Activated CD4-positive, alpha-beta memory T cell treated with anti-CD3 and anti-CD28 coated beads, Interleukin-2, amount 10 ng/mL, durations not matched to agents 7 days and 5 days (primary cell): Measurements from ENCODE around the gene CHCHD6. TPM values are rescaled to one million over a fixed set of nuclear protein-coding genes. Genes with fewer than 3 reads are reported as not detected.

ENCODE experiments used
- CTCF ChIA-PET: fragments of 350-600 bp; sonication (Branson Sonifier 250); formaldehyde crosslinking; loops from one replicate; lab custom pipeline; 2021; ENCODE audit warnings: antibody characterized with exemption, inconsistent platforms; lab: Charles Lee
- POLR2A ChIA-PET: fragments of 350-600 bp; sonication (Branson Sonifier 250); formaldehyde crosslinking; loops from one replicate; lab custom pipeline; 2021; ENCODE audit warnings: antibody characterized with exemption; lab: Charles Lee
- DNase-seq: peaks from one replicate; pipeline ENCODE4 v3.0.0-alpha.2; 2020
- H3K27ac Mint-ChIP-seq: one replicate; pipeline ENCODE4 v1.8.0; 2021; ENCODE audit warnings: mild to moderate bottlenecking, mixed read lengths
- H3K27me3 Mint-ChIP-seq: one replicate; pipeline ENCODE4 v1.8.0; 2021; ENCODE audit warnings: mixed read lengths
- H3K36me3 Mint-ChIP-seq: one replicate; pipeline ENCODE4 v1.8.0; 2021; ENCODE audit warnings: low read depth, mixed read lengths
- H3K4me1 Mint-ChIP-seq: one replicate; pipeline ENCODE4 v1.8.0; 2021; ENCODE audit warnings: mixed read lengths
- H3K4me3 Mint-ChIP-seq: one replicate; pipeline ENCODE4 v1.8.0; 2021; ENCODE audit warnings: mild to moderate bottlenecking, mixed read lengths
- H3K9me3 Mint-ChIP-seq: one replicate; pipeline ENCODE4 v1.8.0; 2021; ENCODE audit warnings: mixed read lengths
- total RNA-seq, 2 experiments: library from RNA; stranded (reverse); gene quantifications; one replicate each; pipeline ENCODE4 v1.2.3, GENCODE V29; 2021

Gene CHCHD6
- total RNA-seq, 2 experiments from 2014 or later = 4.0 to 4.1 TPM

GRCh38 chr3:126999383-126999782 is 295.3 kb downstream of the CHCHD6 start:
- CTCF ChIA-PET = no interaction called here
- DNase-seq = no peak
- no peak overlapping the region for H3K4me3 Mint-ChIP-seq
- H3K27ac Mint-ChIP-seq = no peak overlapping the region
- POLR2A ChIA-PET = no interaction called here
- H3K9me3 Mint-ChIP-seq = no peaks in the 10 kb centered on the region
- no peaks in the 10 kb centered on the region for H3K36me3 Mint-ChIP-seq
- no peaks in the 10 kb centered on the region for H3K27me3 Mint-ChIP-seq
- H3K4me1 Mint-ChIP-seq = no peaks in the 10 kb centered on the region

GRCh38 chr3:127000119-127000518 is 296.1 kb downstream of the CHCHD6 start:
- H3K4me3 Mint-ChIP-seq = no peak overlapping the region
- H3K27ac Mint-ChIP-seq = no peak overlapping the region
- no peaks in the 10 kb centered on the region for H3K36me3 Mint-ChIP-seq
- no peaks in the 10 kb centered on the region for H3K27me3 Mint-ChIP-seq
- ChIA-PET CTCF (no interaction called here), POLR2A (no interaction called here)
- no peaks in the 10 kb centered on the region for H3K9me3 Mint-ChIP-seq
- no peaks in the 10 kb centered on the region for H3K4me1 Mint-ChIP-seq
- no peak for DNase-seq

DNA sequence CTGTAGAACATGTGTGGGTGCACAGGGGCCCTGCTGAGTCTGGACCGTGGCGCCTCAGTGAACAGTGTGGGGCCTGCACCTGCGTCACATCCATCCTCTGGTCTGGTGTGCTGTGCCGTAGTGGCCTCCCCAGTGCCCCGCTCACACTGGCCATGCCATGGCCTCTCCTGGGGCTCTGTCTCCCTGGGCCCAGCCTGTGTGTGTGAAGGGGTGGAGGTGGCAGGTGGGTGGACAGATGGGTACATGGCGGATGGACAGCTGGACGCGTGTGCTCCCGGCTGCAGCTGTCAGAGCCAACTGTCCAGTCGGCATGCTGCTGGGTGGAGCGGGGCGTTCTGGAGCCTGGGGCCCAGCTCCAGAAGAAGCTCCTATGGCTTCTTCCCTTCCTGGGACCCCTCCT is 296.7 kb downstream of the CHCHD6 start:
- H3K27ac Mint-ChIP-seq = no peak overlapping the region
- POLR2A ChIA-PET = no interaction called here
- no peaks in the 10 kb centered on the region for H3K36me3 Mint-ChIP-seq
- no peaks in the 10 kb centered on the region for H3K27me3 Mint-ChIP-seq
- no peaks in the 10 kb centered on the region for H3K9me3 Mint-ChIP-seq
- no peak for DNase-seq
- CTCF ChIA-PET = no interaction called here
- no peaks in the 10 kb centered on the region for H3K4me1 Mint-ChIP-seq
- no peak overlapping the region for H3K4me3 Mint-ChIP-seq

- DNase-seq = no peak
- Mint-ChIP-seq H3K27me3 (no peaks in the 10 kb centered on the region), H3K27ac (no peak overlapping the region), H3K4me1 (no peaks in the 10 kb centered on the region), H3K9me3 (no peaks in the 10 kb centered on the region), H3K36me3 (no peaks in the 10 kb centered on the region), H3K4me3 (no peak overlapping the region)
- POLR2A ChIA-PET = no interaction called here
- CTCF ChIA-PET = no interaction called here
These were observed 297.6 kb downstream of the CHCHD6 start for GRCh38 chr3:127001486-127002194.

DNA sequence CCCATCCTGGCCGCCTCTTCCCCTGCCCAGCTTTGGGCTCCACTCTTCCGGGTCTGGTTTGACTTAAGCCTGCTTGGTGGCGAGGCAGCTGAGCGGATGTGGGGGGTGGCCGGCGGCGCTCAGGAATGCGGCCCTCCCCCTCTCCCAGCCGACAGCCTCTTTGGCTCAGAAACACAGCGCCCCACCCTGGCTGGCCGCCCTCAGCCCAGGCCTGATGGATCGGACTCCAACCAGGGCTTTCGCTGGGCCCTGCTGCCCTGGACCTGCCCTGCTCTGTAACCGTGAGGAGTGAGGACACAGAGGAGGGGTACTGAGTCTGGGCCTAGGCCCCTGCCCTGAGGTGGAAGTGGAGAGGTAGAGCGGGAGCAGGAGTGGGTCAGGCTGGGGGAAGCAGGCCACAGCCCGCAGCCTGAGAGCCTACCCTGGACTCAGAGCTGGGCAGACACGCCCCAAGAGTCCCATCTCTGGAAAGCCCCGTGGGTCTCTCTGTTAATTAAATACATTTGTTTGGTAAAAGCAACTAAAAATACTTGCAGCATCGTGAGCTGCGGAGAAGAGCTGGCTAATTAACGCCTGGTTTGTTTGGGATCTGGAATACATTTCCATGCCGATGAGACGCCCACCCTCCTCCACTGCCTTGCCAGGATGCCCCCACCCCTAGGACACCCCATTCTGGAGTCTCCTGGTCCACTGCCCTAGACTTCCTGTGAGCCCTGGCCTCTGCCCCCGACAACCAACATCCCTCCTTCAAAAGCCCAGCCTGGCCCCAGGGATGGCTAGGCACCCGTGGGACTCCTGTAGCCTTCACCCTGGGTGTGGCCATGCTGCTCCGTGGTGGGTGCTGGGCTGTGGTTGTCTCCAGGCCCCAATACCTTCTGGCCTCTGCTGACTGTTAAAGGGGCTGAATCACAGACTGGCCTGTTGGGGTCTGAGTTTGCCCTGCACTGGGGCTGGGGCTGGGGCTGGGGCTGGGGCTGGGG is 298.4 kb downstream of the CHCHD6 start:
- Mint-ChIP-seq H3K36me3 (no peaks in the 10 kb centered on the region), H3K27ac (no peak overlapping the region), H3K9me3 (no peaks in the 10 kb centered on the region), H3K27me3 (no peaks in the 10 kb centered on the region), H3K4me1 (no peaks in the 10 kb centered on the region), H3K4me3 (no peak overlapping the region)
- ChIA-PET CTCF (no interaction called here), POLR2A (no interaction called here)
- no peak for DNase-seq

DNA sequence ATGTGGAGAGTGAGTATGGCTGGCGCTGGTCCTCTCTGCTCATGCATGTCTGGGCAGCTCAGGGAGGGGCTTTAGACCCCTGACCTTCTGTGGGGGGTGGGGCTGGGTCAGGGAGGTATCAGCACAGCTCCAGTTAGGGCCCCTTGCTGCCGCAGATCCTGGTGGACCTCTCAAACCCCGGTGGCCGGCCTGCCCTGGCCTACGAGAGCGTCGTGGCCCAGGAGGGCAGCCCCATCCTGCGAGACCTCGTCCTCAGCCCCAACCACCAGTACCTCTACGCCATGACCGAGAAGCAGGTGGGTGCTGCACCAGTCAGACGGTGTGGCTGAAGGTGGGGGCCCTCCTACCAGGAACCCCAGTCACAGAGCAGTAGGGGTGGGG is 299.1 kb downstream of the CHCHD6 start:
- H3K27ac Mint-ChIP-seq = no peak overlapping the region
- no peak for DNase-seq
- no peaks in the 10 kb centered on the region for H3K9me3 Mint-ChIP-seq
- H3K36me3 Mint-ChIP-seq = no peaks in the 10 kb centered on the region
- H3K4me1 Mint-ChIP-seq = no peaks in the 10 kb centered on the region
- ChIA-PET CTCF (no interaction called here), POLR2A (no interaction called here)
- no peak overlapping the region for H3K4me3 Mint-ChIP-seq
- H3K27me3 Mint-ChIP-seq = no peaks in the 10 kb centered on the region

DNA sequence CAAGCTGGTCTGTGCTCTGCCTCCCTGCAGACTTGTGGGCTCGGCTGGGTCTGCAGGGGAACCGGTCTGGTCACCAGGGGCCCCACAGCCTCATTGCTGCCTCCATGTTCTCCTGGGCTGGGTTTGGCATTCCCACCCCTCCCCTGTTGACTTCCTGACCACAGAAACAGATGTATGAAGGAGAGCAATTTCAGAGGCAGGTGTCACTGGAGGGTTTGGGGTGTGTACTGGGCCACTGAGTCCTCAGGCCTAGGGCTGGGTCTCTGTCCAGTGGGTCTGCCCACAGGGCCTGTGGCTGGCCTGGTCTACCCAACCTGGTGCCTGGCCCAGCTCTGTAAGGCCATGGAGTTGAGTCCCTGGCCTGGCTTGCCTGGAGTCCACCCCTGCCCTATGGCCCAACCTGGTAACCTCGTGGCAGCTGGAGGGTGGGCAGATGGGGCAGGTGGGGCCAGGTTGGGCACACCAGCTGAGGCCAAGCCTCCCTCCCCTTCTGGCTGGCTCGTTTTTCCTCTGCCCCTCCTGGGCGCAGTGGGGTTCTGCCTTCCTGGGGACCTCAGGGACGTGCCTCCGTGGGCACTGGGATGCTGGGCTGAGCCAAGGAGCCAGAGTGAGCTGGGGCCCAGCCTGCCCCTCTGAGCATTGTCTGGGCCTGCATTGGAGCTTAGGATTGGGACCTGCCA is 299.7 kb downstream of the CHCHD6 start:
- no peak for DNase-seq
- POLR2A ChIA-PET = no interaction called here
- Mint-ChIP-seq H3K27me3 (no peaks in the 10 kb centered on the region), H3K4me1 (no peaks in the 10 kb centered on the region), H3K4me3 (no peak overlapping the region), H3K27ac (no peak overlapping the region), H3K9me3 (no peaks in the 10 kb centered on the region), H3K36me3 (no peaks in the 10 kb centered on the region)
- CTCF ChIA-PET = no interaction called here

DNA sequence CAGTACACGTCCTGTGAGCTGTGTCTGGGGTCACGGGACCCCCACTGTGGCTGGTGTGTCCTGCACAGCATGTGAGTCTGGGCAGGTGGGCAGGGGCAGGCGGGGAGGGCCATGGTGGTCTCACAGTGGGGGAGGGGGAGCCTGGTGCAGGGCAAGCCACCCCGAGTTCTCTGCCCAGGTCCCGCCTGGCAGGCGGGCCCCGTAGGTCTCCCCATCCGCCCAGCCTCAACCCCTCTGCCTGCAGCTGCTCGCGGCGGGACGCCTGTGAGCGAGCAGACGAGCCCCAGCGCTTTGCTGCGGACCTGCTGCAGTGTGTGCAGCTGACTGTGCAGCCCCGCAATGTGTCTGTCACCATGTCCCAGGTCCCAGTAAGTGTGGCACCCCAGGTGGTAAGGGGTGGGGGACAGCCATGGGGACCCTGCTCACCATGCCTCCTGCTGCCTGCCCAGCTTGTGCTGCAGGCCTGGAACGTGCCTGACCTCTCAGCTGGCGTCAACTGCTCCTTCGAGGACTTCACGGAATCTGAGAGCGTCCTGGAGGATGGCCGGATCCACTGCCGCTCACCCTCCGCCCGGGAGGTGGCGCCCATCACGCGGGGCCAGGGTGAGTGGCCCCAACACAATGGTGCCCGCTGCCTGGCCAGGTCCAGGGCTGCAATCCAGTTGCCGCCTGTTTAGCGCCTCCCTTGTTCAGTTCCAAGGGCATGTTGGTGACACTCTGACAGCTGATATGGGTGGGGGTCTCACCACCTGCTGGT is 300.8 kb downstream of the CHCHD6 start:
- H3K9me3 Mint-ChIP-seq = no peaks in the 10 kb centered on the region
- H3K27ac Mint-ChIP-seq = no peak overlapping the region
- CTCF ChIA-PET = no interaction called here
- H3K36me3 Mint-ChIP-seq = no peaks in the 10 kb centered on the region
- no peak for DNase-seq
- H3K27me3 Mint-ChIP-seq = no peaks in the 10 kb centered on the region
- POLR2A ChIA-PET = no interaction called here
- H3K4me1 Mint-ChIP-seq = no peaks in the 10 kb centered on the region
- H3K4me3 Mint-ChIP-seq = no peak overlapping the region

DNA sequence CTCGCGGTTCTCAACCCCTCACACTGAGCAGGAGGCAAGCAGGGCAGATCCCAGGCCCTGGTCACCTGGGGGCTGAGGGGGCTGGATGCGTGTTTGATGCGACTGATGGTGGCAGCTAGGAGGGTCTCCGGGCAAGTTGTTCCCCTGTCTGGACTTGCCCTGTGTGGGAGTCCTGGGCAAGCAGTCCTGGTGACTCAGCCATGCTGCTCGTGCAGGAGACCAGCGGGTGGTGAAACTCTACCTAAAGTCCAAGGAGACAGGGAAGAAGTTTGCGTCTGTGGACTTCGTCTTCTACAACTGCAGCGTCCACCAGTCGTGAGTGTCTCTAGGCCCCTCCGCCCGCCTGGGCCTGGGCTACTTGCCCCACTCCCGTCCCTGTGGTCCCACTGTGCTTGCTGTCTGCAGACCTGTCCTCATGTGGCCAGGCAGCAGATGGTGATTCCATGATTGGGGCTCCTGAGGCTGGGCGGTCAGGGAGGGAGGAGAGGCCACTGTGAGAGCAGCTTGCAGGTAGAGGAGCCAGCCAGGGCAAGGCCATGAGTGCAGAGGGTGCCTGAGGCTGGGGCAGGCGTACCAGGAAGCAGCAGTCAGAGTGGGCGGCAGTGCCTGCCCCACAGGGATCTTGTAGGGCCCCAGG is 301.9 kb downstream of the CHCHD6 start:
- ChIA-PET CTCF (no interaction called here), POLR2A (no interaction called here)
- Mint-ChIP-seq H3K4me1 (no peaks in the 10 kb centered on the region), H3K36me3 (no peaks in the 10 kb centered on the region), H3K27ac (no peak overlapping the region), H3K27me3 (no peaks in the 10 kb centered on the region), H3K4me3 (no peak overlapping the region), H3K9me3 (no peaks in the 10 kb centered on the region)
- DNase-seq = no peak

GRCh38 chr3:127006781-127007436 is 302.9 kb downstream of the CHCHD6 start:
- POLR2A ChIA-PET = no interaction called here
- Mint-ChIP-seq H3K27ac (no peak overlapping the region), H3K27me3 (no peaks in the 10 kb centered on the region), H3K4me3 (no peak overlapping the region), H3K9me3 (no peaks in the 10 kb centered on the region), H3K4me1 (no peaks in the 10 kb centered on the region), H3K36me3 (no peaks in the 10 kb centered on the region)
- DNase-seq = no peak
- CTCF ChIA-PET = no interaction called here

DNA sequence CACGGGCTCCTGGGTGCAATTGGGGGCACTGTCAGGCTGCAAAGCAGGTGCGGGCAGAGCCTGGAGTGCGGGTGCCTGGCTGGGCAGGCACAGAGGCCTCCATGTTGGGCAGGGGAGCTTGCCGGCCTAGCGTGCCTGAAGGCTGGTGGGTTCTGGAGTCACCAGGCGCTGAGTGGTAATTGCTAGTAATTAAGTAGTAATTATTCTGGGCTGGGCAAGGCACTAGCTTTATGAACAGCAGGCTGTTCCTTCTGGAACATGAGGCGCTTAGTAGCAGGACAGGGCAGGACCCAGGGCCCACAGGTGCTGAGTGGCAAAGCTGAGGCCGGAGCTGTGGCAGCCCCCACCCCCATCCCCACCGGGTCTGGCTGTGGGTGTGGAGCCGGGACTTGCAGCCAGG is 304.2 kb downstream of the CHCHD6 start:
- Mint-ChIP-seq H3K36me3 (no peaks in the 10 kb centered on the region), H3K27ac (no peak overlapping the region), H3K4me1 (no peaks in the 10 kb centered on the region), H3K9me3 (no peaks in the 10 kb centered on the region), H3K4me3 (no peak overlapping the region), H3K27me3 (no peaks in the 10 kb centered on the region)
- CTCF ChIA-PET = no interaction called here
- POLR2A ChIA-PET = interaction anchor here (0.7 kb wide), 1 partner anchor 29 kb away, joined by 3 read pairs; no protein-coding TSS in a partner anchor
- no peak for DNase-seq

DNA sequence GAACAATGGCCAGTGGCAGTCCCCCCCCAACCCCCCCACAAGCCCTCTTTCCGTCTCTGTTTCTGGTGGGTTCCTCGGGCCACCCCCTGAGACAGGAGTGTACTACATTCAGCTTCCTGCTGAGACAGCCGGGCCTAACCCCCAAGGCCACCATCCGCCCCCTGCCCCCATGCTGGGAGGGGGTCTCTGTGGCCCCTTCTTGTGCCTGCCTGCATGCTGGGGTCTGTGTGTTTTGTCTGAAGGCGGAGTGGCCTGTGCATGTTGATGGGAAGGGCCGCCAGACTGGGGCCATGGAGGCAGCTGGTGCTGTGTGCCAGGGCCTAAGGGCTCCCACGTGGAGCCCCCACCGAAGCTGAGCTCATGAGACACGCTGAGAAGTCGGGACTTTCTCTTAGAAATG is 305.5 kb downstream of the CHCHD6 start:
- Mint-ChIP-seq H3K27me3 (no peaks in the 10 kb centered on the region), H3K36me3 (no peaks in the 10 kb centered on the region), H3K9me3 (no peaks in the 10 kb centered on the region), H3K4me3 (no peak overlapping the region), H3K4me1 (no peaks in the 10 kb centered on the region), H3K27ac (no peak overlapping the region)
- DNase-seq = no peak
- POLR2A ChIA-PET = no interaction called here
- CTCF ChIA-PET = no interaction called here
